ENCODE measurements around the gene N4BP2L2. TPM values are rescaled to one million over a fixed set of nuclear protein-coding genes. Genes with fewer than 3 reads are reported as not detected.

Gene N4BP2L2
- total RNA-seq, 2 donors from 2014 or later, result 87.6 to 101 TPM

- ATAC-seq (peak; percentile 8), DNase-seq (peak; percentile 30 to 47)
- intact Hi-C loops (cut with DNase I, micrococcal nuclease), result no loop called here
Measured at GRCh38 chr13:32537580-32538142, 934 bp downstream of the N4BP2L2 start.

GRCh38 chr13:32535748-32536147 lies 2.8 kb downstream of the N4BP2L2 start:
- no peak for DNase-seq
- no peak for ATAC-seq
- intact Hi-C loops (cut with DNase I, micrococcal nuclease), result no loop called here

DNA sequence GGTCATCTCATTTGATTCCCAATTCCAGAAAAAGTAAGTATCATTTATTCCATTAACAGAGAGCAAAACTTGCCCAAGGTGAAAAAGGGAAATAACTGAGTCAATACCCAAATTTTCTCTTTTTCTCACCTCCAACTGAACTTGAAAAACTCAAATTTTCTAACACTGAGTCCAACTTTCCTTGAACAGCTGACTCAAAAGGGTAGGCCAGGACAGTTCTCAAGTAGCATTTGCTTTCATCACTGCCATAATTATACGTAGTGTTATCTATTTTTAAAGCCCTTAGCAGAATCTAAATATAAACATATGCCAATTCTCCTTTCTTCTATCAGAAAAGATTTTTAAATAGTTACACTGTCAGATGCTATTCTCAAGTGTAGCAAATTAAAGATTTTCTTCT lies 3.5 kb downstream of the N4BP2L2 start:
- DNase-seq, result no peak
- ATAC-seq, result no peak
- intact Hi-C loops (cut with DNase I, micrococcal nuclease), result no loop called here

DNA sequence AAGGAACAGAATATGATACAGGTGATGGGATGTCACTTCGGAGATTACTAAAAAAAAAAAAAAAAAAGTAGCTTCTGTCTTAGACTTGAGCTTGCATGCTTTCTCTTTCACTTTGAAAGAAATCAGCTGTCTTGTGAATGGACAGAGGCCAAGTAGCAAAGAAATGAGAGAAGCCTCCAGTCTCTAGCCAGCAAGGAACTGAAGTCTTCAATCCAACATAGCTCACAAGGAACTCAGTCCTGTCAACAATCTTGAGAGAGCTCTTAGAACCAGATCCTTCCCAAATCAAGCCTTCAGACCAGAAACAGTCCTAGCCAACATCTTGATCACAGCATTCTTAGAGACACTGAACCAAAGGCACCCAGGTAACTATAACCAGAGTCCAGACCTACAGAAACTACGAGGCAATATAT lies 7.7 kb downstream of the N4BP2L2 start:
- intact Hi-C loops (cut with DNase I, micrococcal nuclease), result no loop called here
- peak; percentile 67 for ATAC-seq
- DNase-seq, result no peak

GRCh38 chr13:32528358-32528757 lies 10.2 kb downstream of the N4BP2L2 start:
- DNase-seq (no peak), ATAC-seq (no peak)
- intact Hi-C loops (cut with DNase I, micrococcal nuclease), result no loop called here

GRCh38 chr13:32527151-32527550 lies 11.4 kb downstream of the N4BP2L2 start:
- DNase-seq (no peak), ATAC-seq (no peak)
- intact Hi-C loops (cut with DNase I, micrococcal nuclease), result no loop called here

DNA sequence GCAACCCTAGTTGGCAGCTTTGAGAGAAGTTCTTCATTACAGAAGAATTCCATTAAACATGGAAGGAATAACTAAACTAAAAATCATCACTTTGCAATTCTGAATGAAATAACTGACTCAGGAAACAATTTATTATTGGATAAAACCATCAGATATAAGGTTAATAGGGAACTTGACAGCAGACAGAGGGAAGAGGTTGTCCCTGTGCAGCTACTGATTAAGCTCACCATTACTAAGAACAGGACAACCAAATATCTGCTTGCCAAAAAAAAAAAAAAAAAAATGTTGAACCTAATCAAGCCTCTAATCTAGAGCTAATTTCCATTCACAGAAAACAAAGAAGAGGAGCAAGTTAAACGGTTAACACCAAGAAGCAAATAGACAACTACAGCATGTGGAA lies 12.8 kb downstream of the N4BP2L2 start:
- intact Hi-C loops (cut with DNase I, micrococcal nuclease), result no loop called here
- no peak for DNase-seq
- no peak for ATAC-seq

DNA sequence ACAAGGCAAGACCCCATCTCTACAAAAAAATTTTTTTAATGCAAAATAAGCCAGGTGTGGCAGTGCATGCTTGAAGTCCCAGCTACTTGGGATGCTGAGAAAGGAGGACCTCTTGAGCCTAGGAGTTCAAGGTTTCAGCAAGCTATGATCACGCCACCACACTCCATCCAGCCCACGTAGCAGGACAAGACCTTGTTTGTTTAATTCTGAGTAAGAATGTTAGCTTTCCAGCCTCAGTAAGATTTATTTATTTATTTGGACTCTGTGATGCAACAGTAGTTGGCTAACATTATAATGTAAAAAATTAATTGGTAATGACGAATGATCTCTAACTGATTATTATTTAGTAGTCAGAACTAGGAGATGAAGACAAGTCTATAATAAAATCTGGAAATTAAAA lies 23.3 kb downstream of the N4BP2L2 start:
- intact Hi-C loops (cut with DNase I, micrococcal nuclease), result no loop called here
- ATAC-seq, result no peak
- DNase-seq, result no peak

GRCh38 chr13:32511482-32511881 lies 27.1 kb downstream of the N4BP2L2 start:
- intact Hi-C loops (cut with DNase I, micrococcal nuclease), result no loop called here
- DNase-seq, result no peak
- ATAC-seq, result no peak

DNA sequence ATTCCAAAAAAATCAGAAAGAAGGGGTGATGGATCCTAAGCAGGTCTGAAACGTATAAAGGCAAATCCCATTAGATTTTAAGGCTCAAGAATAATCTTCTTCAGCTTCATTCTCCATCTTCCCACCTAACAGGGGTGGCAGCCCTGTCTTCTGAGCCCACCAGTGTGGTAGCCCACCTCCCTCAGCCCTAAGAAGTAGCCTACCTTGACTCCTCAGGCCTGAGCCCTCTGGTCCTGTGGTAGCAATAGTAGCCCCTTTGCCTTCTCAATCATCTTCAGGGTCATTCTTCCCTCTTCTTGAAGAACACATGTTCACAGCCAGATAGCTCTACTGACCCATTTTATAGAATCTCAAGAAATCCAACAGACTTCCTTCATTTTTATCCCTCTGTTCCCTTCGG lies 33.7 kb downstream of the N4BP2L2 start:
- intact Hi-C loops (cut with DNase I, micrococcal nuclease), result no loop called here
- DNase-seq (no peak), ATAC-seq (no peak)

- ATAC-seq (no peak), DNase-seq (no peak)
Measured at GRCh38 chr13:32504263-32504662, 34.3 kb downstream of the N4BP2L2 start.

DNA sequence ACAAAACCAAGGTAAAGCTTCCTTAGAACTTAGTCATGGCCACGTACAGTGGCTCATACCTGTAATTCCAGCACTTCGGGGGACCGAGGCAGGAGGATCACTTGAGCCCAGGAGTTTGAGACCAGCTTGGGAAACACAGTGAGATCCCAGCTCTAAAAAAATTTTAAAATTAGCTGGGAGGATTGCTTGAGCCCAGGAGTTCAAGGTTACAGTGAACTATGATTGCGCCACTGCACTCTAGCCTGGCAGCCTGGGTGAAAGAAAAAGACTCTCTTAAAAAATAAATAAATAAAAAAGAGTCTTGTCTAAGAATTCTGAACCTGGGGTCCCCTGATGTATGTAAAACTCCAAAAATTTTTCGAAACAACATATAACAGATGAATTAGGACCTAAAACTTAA lies 34.9 kb downstream of the N4BP2L2 start:
- DNase-seq (no peak), ATAC-seq (no peak)
- intact Hi-C loops (cut with DNase I, micrococcal nuclease), result no loop called here

More at GRCh38 chr13:32504263-32504662, 34.3 kb downstream of the N4BP2L2 start:
- intact Hi-C loops (cut with DNase I, micrococcal nuclease), result no loop called here

DNA sequence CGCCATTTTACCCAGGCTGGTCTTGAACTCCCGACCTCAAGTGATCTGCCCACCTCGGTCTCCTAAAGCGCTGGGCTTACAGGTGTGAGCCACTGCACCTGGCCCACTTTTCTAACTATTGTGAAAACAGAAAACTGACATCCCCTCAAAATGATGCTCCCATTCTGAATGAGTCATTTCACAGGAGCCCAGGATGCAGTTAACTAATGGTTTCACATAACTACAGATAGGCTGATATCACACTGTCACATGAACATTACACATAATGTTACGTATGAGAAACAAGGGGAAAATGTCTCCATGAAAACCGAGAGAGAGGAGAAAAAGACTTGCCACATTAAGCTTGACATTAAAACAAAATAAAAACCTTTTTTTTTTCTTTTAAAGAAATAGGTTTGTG lies 37.5 kb downstream of the N4BP2L2 start:
- intact Hi-C loops (cut with DNase I, micrococcal nuclease), result no loop called here

DNA sequence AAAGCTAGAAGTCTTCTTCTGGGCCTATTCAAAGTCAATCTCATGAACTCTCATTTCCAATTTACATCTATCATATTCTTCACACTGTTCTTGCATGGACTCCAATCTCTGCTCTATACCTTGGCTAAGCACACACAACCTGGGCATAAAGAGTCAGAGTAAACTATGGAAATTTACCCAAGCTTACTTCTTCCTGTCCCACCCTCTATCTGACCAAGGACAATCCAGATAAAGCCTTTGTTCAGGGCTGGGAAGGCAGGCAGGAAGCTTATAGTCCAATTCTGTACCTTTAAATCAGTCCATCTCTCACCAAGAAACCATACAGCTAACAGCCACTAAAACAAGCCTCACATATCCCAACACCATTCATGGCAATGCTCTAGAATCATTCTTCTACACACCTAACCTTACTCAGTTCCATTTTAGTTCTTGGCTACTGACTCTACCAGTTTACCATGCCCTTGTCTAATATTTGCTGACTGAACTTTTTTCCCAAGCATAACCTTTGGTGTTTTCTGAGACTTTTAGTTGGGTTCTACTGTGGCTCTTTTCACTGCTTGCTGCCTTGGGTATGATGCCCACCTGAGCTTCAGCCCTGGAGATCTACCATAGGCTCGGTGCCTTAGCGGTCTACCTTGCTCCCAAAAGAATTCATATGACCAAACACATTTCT lies 38.9 kb downstream of the N4BP2L2 start:
- intact Hi-C loops (cut with DNase I, micrococcal nuclease), result no loop called here
- ATAC-seq (peak; percentile 40), DNase-seq (no peak)

More for the DNA sequence above, 37.5 kb downstream of the N4BP2L2 start:
- DNase-seq, result no peak
- no peak for ATAC-seq

DNA sequence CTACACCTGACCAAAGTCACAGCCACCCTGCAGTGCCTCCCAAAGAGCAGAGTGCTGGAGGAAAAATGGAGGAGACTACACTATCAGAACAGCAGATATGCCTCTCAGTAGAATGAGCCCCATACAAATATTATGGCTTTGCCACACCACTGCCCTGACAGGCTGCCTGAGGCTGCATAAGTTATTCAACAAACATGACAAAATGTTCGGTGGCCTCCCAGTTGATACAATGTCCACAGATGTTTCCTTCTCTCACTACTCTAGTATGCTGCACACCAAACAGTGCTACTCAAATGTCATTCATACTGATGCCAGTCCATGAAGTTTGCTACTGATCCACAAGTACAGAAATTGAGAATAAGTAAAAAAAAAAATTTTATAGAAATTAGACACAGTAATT lies 41.0 kb downstream of the N4BP2L2 start:
- DNase-seq, result no peak
- no peak for ATAC-seq
- intact Hi-C loops (cut with DNase I, micrococcal nuclease), result no loop called here

DNA sequence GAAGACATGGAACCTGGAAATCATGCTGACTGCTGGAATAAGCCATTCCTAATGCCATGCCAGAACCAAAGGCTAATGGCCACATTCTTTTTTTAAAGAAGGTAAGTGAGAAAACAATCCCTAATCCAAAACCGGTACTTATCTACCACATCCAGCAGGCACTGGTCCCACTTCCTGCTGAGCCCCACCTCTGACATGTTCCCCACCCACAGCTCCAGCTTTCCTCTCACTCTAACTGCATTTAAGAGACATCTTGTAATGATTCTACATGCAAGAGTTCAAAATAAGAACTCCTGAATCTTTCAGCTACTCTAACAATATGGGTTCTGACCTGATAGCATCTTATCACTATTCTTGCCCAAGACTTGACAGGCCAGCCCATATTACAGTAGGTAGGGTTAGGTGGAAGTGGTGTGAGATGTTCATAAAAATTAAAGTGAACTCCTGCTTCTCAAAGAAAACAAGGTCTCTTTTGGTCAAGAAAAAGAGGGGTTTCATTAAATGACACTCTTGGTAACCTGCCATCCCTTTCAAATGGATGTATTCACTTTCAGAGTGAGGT lies 41.9 kb downstream of the N4BP2L2 start:
- intact Hi-C loops (cut with DNase I, micrococcal nuclease), result no loop called here

GRCh38 chr13:32495841-32496240 lies 42.8 kb downstream of the N4BP2L2 start:
- no peak for DNase-seq
- no peak for ATAC-seq
- intact Hi-C loops (cut with DNase I, micrococcal nuclease), result no loop called here

More for the DNA sequence above, 41.9 kb downstream of the N4BP2L2 start:
- no peak for DNase-seq
- ATAC-seq, result no peak

GRCh38 chr13:32495429-32495828 lies 43.2 kb downstream of the N4BP2L2 start:
- intact Hi-C loops (cut with DNase I, micrococcal nuclease), result no loop called here
- ATAC-seq (no peak), DNase-seq (no peak)

DNA sequence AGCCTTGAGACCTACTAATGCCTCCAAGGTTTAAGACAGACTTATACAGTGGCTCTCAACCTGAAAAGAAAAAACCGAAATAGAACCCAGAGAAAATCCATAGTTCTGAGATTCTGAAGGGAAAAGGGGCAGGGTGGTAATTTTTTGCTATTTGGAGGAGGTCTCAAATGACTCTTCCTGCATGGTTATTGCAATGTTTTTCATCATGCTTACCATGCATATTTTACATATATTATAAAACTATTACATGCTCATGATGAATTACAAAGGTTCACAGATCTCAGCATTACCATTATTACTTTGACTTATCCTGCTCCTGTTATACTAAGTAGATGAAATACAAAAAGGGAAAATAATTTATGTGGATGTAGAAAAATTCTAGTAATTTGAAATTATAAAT lies 47.6 kb downstream of the N4BP2L2 start:
- intact Hi-C loops (cut with DNase I, micrococcal nuclease), result no loop called here
- DNase-seq (no peak), ATAC-seq (no peak)

GRCh38 chr13:32476892-32477291 lies 61.7 kb downstream of the N4BP2L2 start:
- ATAC-seq (no peak), DNase-seq (no peak)
- intact Hi-C loops (cut with DNase I, micrococcal nuclease), result no loop called here

Data from left colon (tissue), 2 donors.